NB4 (cell line): ENCODE results near the gene WNT3.

ENCODE experiments used
- DNase-seq: peaks from one replicate; pipeline ENCODE4 v3.0.0; 2010; ENCODE audit warnings: low read depth
- H3K4me3 ChIP-seq: one replicate; pipeline ENCODE4 v1.5.1; 2011; ENCODE audit warnings: mild to moderate bottlenecking, low read depth, low read length, moderate library complexity
- CTCF ChIP-seq: IDR thresholded peaks from one replicate; pipeline ENCODE4 v1.5.1; 2012; ENCODE audit warnings: low read depth, low read length
- MAX ChIP-seq: IDR thresholded peaks from 2 replicates; pipeline ENCODE4 v1.6.1; 2011; ENCODE audit warnings: low read depth, low read length
- MYC ChIP-seq: IDR thresholded peaks from 2 replicates; pipeline ENCODE4 v1.6.1; 2011; ENCODE audit warnings: low read depth, low read length
- POLR2A ChIP-seq: IDR thresholded peaks from 2 replicates; pipeline ENCODE4 v1.6.1; 2011; ENCODE audit warnings: mild to moderate bottlenecking; ENCODE audit not compliant: insufficient read length; ENCODE audit errors: extremely low read depth

Gene WNT3

GRCh38 chr17:46753776-46754175, 64.7 kb downstream of the WNT3 start:
- no peak for TF ChIP-seq POLR2A
- TF ChIP-seq MAX: no peak
- TF ChIP-seq MYC: no peak
- TF ChIP-seq CTCF: no peak
- no peak overlapping the region for H3K4me3 ChIP-seq
- no peak for DNase-seq

GRCh38 chr17:46751425-46751824, 67.1 kb downstream of the WNT3 start:
- TF ChIP-seq MAX: no peak
- no peak for TF ChIP-seq MYC
- TF ChIP-seq CTCF: no peak
- TF ChIP-seq POLR2A: no peak
- no peak for DNase-seq
- no peak overlapping the region for H3K4me3 ChIP-seq

GRCh38 chr17:46745376-46745775, 73.1 kb downstream of the WNT3 start:
- DNase-seq: peak; percentile 7
- no peak overlapping the region for H3K4me3 ChIP-seq
- TF ChIP-seq POLR2A (no peak), MYC (no peak), CTCF (no peak), MAX (no peak)

- no peak for DNase-seq
- no peak overlapping the region for H3K4me3 ChIP-seq
- TF ChIP-seq MAX (no peak), MYC (no peak)
These were observed 74.1 kb downstream of the WNT3 start for GRCh38 chr17:46744441-46744840.

GRCh38 chr17:46742565-46743270, 75.8 kb downstream of the WNT3 start:
- no peak overlapping the region for H3K4me3 ChIP-seq
- no peak for TF ChIP-seq CTCF
- TF ChIP-seq MAX: no peak
- TF ChIP-seq POLR2A: no peak
- TF ChIP-seq MYC: no peak
- DNase-seq: peak; percentile 80

- TF ChIP-seq MAX (no peak), POLR2A (no peak), MYC (no peak), CTCF (no peak)
- no peak for DNase-seq
- H3K4me3 ChIP-seq: no peak overlapping the region
These were observed 77.3 kb downstream of the WNT3 start for GRCh38 chr17:46741122-46741730.
